ENCODE results near the gene ZNF335.

The ZNF335 gene
- 169 to 314 (median 251) reads per million in 4 experiments for total RNA-seq

DNA sequence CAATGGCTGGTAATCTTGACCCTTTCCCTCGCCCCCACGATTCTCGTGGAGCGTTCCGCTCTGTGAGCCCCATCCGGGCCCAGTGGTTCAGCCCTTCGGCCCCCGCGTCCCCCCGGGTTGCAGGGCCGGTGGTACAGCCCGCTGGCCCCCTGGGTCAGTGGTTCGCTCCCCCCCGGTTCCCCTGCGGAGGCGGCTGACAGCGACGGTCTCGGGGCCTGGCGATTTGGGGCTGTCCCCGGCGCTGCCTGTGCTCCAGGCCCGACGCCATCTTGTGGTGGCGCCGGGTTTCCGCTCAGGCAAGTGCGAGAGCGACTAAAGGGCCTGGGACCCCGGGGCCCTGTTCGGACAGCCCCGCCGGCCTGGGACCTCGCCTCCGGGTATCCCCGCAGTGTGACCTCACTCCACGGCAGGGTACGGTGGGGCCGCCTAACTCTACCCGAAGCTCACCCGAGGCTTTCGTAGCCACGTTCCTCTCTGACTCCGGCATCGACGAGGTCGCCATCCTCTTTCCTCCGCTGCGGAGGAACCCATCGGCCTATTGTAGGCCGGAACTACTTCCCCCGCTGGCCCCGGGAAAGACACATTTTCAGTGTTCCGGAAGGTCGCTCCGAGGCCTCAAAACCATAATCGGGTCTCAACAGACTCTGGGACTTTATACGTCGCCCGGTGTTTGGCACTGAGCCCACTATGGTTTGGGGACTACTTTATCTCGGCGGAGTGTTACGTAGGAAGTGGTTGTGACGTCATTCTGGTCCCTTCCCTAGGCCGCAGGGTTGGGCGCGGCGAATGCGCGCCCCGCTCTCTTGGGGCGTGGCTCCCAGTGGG, at the start of gene ZNF335:
TSS of gene ZNF335 (minus strand) at position 529 of the 825 bp plus-strand sequence. CDS start 793 bp downstream, outside the sequence.
- peak; percentile 89 for DNase-seq

DNA sequence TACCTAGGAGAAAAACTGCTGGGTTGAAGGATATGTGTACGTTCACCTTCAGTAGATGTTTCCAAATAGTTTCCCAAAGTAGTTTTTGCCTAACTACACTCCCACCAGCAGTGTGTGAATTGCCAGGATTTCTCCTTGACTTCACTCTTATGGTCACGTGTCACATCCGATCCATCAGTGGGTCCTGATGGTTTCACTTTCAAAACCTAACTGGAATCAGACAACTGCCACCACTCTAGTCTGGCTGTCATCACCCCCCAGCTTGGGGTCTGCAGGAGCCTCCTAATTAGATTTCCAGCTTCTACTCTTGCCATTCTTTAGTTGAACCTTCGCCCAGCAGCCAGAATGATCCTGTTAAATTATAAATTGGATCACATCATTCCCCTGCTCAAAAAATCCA, 48.6 kb upstream of the ZNF335 start:
- DNase-seq = no peak

- DNase-seq = no peak
These were observed 46.6 kb upstream of the ZNF335 start for GRCh38 chr20:46018611-46019010.

GRCh38 chr20:46018112-46018511, 46.1 kb upstream of the ZNF335 start:
- no peak for DNase-seq

DNA sequence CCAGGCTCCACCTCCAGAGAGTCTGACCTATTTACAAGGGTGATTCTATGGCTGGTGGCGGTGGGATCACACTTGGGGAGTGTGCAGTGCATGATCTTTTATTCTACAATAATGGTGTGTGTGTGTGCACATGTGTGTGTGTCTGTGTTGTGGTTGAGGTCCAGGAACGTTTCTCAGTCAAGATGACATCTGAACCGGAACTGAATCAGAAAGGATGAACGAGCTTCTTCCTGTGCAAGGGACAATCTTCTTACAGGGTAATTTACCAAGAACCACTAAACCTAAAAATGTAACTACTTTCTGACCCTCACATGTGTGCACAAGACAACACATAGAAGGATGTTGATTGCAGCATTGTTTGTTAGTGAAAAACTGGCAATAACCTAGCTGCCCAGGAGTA, 45.3 kb upstream of the ZNF335 start:
- no peak for DNase-seq

DNA sequence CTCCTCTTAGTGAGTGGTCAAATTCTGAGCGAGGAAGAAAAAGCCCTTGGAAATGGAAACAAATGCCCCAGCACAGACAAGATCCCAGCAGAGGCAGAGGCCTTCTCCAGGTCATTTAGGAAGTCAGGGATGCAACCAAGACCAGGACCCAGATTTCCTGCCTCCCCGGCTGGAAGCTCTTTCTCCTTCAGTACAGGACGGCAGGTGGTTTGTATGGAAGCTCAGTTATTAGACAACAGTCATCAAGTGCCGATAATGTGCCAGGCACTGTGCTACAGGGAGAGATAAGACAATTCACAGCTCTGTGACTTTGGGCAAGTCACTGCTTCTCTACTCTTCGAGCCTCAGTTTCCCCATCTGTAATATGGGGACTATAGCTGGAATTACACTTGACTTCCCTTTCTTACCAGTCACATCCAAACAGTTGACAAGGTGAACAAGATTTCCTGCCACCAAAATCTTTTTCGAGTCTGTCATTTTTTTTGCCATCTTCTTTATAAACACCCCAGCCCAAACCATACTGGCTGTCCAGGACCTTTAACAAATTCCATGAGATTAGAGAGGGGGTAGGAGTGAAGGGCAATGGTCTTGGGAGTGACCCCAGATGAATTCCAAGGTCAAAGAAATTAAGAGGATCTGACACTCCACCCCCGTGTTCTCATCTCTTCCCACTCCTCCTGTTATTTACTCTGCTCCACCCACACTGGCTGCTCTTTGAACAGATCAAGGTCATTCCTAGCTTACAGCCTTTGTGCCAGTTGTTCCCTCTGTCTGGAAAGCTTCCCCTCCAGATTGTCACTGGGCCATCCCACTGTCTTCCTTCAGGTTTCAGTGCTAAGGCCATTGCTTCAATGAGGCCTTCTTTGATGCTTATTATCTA, 42.8 kb upstream of the ZNF335 start:
- no peak for DNase-seq

GRCh38 chr20:46013829-46014516, 42.0 kb upstream of the ZNF335 start:
- peak; percentile 51 for DNase-seq

GRCh38 chr20:46013322-46013828, 41.4 kb upstream of the ZNF335 start:
- DNase-seq = no peak

DNA sequence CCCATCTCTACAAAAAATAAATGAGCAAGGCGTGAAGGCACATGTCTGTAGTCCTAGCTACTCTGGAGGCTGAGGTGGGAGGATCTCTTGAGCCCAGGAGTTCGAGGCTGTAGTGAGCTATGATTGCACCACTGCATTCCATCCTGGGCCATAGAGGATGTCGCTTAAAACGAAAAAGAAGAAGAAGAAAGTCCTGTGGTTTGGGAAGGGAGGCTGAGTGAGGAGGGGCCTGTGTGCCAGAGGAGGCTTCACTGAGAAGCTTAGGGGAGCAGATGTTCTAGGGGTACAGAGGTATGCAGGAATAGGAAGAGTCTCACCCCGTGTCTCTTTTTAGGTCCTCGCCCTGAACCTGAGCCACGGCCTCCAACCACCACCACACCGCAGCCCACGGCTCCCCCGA, 40.9 kb upstream of the ZNF335 start:
- no peak for DNase-seq

GRCh38 chr20:46011631-46012482, 39.9 kb upstream of the ZNF335 start:
- no peak for DNase-seq

GRCh38 chr20:46010491-46011391, 38.7 kb upstream of the ZNF335 start:
- DNase-seq = peak; percentile 28

- no peak for DNase-seq
These were observed 37.8 kb upstream of the ZNF335 start for GRCh38 chr20:46009816-46010215.

- no peak for DNase-seq
These were observed 35.7 kb upstream of the ZNF335 start for GRCh38 chr20:46007671-46008070.

DNA sequence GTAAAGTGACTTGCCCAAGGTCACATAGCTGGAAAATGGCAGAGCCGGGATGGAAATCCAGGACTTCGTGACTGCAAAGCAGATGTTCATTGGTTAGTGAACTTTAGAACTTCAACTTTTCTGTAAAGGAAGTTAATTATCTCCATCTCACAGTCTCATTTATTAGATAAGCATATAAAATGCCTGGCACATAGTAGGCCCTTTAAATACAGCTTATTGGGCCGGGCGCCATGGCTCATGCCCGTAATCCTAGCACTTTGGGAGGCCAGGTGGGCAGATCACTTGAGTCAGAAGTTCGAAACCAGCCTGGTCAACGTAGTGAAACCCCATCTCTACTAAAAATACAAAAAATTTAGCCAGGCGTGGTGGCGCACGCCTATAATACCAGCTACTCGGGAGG, 35.0 kb upstream of the ZNF335 start:
- no peak for DNase-seq

DNA sequence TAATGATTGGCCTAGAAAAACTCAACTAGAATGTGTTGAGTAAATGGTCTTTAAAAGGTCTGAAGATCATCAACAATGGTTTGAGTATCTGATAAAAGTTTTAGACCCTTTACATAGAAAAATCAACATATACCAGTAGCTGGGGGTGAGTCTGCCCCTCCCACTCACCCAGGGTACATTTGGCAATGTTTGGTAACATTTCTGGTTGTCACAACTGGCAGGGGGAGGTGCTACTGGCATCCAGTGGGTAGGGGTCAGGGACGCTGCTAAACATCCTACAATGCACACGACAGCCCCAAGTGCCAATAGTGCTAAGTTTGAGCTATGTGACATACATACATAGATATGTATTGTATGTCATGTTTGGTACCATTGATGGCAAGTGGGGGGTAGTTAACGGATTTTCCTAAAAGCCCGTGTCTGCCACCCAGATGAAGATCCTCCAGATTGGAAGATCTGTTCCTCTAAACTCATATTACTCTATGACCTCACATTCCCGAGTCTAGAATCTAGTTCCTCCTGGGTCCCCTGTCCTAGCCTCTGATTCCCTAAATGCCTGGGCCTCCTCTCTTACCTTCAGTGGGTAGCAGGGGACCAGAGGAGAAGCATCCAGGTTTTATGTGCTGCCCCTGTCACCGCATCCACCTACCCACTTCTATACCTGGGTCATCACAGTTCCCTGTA, 34.2 kb upstream of the ZNF335 start:
- DNase-seq = no peak

DNA sequence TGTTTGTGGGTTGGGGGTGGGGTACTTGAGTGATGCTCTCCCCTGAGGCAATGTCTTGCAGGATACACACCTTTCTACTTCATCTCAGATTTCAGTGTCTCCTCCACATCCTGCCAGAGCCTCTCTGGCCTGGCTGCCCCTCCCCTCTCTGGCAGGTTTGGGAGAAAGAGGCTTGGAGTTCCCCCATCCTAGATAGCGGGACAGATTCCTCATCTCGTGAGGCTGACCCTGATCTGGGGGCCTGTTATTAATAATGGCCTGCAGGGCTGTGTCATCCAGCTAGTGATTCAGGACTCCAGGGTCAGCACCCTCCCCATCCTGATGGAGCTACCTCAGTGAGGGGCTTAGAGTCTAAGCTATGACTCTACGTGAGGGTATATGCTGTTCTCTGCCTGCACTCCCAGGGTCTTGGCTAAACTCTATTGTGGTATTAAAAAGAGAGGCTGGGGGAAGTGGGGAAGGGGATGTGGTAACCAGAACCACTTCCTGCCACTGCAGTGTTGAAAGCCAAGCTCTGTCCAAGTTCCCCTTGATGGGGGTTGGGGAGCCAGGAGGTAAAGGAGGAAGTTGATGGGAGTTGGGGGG, 33.0 kb upstream of the ZNF335 start:
- DNase-seq = no peak

DNA sequence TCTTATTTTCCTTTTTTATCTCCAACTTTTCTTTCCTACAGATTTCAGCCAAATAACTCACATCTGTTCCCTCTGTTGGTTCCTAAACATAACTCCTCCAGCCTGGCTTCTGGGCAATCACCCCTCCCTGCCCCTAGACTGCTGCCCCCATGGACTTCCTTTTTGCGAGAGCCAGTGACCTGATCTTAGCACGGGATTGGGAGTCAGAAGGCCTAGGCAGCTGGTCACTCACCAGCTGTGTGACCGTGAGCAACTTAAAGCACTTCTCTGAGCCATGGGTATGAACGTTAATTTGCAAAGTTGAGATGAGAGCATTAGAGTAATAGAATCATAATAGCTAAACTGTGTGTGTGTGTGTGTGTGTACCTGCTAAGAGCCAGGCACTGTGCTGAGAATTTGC, 32.2 kb upstream of the ZNF335 start:
- DNase-seq = no peak

DNA sequence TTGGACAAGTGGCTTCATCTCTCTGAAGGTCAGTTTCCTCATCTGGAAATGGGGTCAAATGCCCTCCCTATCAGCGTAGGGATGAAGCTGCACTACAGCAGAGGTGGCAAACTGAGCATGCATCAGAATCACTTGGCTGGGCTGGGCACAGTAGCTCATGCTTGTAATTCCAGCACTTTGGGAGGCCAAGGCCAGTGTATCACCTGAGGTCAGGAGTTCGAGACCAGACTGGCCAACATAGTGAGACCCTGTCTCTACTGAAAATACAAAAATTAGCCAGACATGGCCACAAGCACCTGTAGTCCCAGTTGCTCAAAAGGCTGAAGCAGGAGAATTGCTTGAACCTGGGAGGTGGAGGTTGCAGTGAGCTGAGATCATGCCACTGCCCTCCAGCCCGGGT, 30.0 kb upstream of the ZNF335 start:
- DNase-seq = no peak

DNA sequence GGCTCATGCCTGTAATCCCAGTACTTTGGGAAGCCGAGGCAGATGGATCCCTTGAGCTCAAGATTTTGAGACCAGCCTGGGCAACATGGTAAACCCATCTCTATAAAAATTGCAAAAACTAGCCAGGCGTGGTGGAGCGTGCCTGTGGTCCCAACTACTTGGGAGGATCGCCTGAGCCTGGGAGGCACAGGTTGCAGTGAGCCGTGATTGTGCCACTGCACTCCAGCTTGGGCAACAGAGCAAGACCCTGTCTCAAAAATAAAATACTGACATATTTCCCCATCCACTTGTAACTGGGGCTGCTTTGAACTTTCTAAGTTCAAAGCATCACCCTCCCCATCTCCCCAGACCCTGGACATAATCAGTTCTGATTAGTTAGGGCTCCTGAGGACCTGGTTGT, 29.5 kb upstream of the ZNF335 start:
- DNase-seq = no peak
